ENCODE measurements around the gene CXCL11. TPM values are rescaled to one million over a fixed set of nuclear protein-coding genes. Genes with fewer than 3 reads are reported as not detected.
A peak's percentile ranks its signal among the peaks of the same experiment; 100 is the strongest.

The CXCL11 gene
- total and polyA plus RNA-seq, 4 experiments from 2014 or later = not detected

DNA sequence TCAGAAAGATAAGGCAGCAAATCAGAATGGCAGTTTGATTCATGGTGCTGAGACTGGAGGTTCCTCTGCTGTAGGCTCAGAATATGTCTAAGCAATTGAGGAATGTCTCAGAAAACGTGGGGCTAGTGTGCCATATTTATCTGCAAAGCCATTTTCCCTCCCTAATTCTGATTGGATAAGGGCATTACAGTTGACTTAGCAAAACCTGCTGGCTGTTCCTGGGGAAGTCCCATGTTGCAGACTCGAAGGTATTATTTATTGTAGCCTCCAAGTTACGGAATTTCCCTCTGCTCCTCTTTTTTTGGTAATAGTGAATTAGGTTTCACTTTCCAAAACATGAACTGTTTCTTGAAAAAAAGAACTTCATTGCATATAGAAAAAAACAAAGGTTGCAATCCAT, 12.5 kb downstream of the CXCL11 start, which contains the start of gene CXCL10:
Gene CXCL10, minus strand, starts transcription at position 109 of the 400 bp plus-strand sequence. Its CDS starts 66 bp downstream, at position 43.
- intact Hi-C loops (cut with micrococcal nuclease) = no loop called here
- H3K27ac ChIP-seq (ENCODE audit: low read depth, low read length) = no peak within 1 kb of the TSS
- no peaks in the 10 kb centered on the region for H3K27me3 ChIP-seq (ENCODE audit: insufficient read depth, low read length)
- H3K4me1 ChIP-seq (ENCODE audit: insufficient read depth, low read length) = peaks cover 17% of the 10 kb centered on the region
- no peaks in the 10 kb centered on the region for H3K9me3 ChIP-seq (ENCODE audit: control insufficient read depth in 1 of 2, low read length in 2 of 2)
- no peaks in the 10 kb centered on the region for H3K36me3 ChIP-seq (ENCODE audit: insufficient read depth, low read length)
- Mint-ChIP-seq H3K4me1 (peaks cover 15 to 28% (median 24%) of the 10 kb centered on the region in 4 donors), H3K36me3 (no peaks in the 10 kb centered on the region), H3K9me3 (no peaks in the 10 kb centered on the region), H3K27me3 (no peaks in the 10 kb centered on the region), H3K4me3 (peak within 1 kb of the TSS; percentile 9 to 72 (median 34)), H3K27ac (peak within 1 kb of the TSS in 5 of 7 donors; percentile 13 to 54 (median 26))
- DNase-seq = peak in 3 of 5 donors; percentile 3 to 41 (median 20)
- ChIA-PET POLR2A (ENCODE audit: partially characterized antibody) (no interaction called here), CTCF (ENCODE audit: partially characterized antibody) (no interaction called here)
- no peak within 1 kb of the TSS for H3K4me3 ChIP-seq (ENCODE audit: low read length in 2 of 2)

DNA sequence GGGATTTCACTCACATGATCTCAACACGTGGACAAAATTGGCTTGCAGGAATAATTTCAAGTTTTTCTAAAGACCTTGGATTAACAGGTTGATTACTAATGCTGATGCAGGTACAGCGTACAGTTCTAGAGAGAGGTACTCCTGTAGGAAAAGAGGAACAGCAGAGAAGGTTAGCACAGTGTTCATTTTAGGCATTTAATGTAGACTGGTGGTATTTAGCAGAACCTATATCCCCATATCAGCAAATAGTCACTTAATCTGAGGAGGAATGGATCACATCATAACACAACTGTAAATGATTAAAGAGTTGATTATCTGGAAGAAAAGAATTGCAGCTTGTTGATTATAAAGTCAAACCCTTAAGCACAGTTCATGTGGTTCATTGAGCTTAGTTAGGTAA, 13.2 kb downstream of the CXCL11 start:
- H3K4me3 Mint-ChIP-seq = peak overlapping the region in 1 of 8 donors; percentile 6
- intact Hi-C loops (cut with micrococcal nuclease) = no loop called here
- CTCF ChIA-PET (ENCODE audit: partially characterized antibody) = no interaction called here
- Histone ChIP-seq H3K27ac (ENCODE audit: low read depth, low read length) (no peak overlapping the region), H3K27me3 (ENCODE audit: insufficient read depth, low read length) (no peaks in the 10 kb centered on the region), H3K9me3 (ENCODE audit: control insufficient read depth in 1 of 2, low read length in 2 of 2) (no peaks in the 10 kb centered on the region), H3K36me3 (ENCODE audit: insufficient read depth, low read length) (no peaks in the 10 kb centered on the region), H3K4me1 (ENCODE audit: insufficient read depth, low read length) (peaks cover 15% of the 10 kb centered on the region), H3K4me3 (ENCODE audit: low read length in 2 of 2) (no peak overlapping the region)
- H3K27ac Mint-ChIP-seq = peak overlapping the region in 4 of 7 donors; percentile 13 to 54 (median 31)
- H3K27me3 Mint-ChIP-seq = no peaks in the 10 kb centered on the region
- DNase-seq = no peak
- no peaks in the 10 kb centered on the region for H3K9me3 Mint-ChIP-seq
- no peaks in the 10 kb centered on the region for H3K36me3 Mint-ChIP-seq
- POLR2A ChIA-PET (ENCODE audit: partially characterized antibody) = no interaction called here
- H3K4me1 Mint-ChIP-seq = peaks cover 13 to 22% (median 20%) of the 10 kb centered on the region in 4 donors

DNA sequence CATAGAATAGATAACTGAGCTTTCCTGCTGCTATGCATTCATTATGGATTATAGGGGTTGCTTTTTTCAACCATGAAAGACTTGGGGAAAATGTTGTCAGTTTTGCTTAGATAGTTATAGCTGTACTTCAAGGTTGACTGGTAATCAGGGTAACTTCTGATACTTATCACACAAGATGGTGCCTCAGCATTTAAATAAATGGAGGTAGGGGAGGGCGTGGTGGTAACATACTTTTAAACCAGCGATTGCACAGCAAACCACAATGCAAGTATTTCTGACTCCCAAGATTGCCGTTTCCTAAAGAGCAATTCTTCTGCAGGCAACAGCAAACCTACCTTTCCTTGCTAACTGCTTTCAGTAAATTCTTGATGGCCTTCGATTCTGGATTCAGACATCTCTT, 13.8 kb downstream of the CXCL11 start:
- Mint-ChIP-seq H3K27me3 (no peaks in the 10 kb centered on the region), H3K9me3 (no peaks in the 10 kb centered on the region), H3K4me1 (peaks cover 12 to 22% (median 20%) of the 10 kb centered on the region in 4 donors), H3K4me3 (no peak overlapping the region), H3K27ac (no peak overlapping the region), H3K36me3 (no peaks in the 10 kb centered on the region)
- H3K4me3 ChIP-seq (ENCODE audit: low read length in 2 of 2) = no peak overlapping the region
- intact Hi-C loops (cut with micrococcal nuclease) = no loop called here
- CTCF ChIA-PET (ENCODE audit: partially characterized antibody) = interaction anchor here (0.9 kb wide), 1 partner anchor 9 kb away, joined by 3 read pairs; no protein-coding TSS in a partner anchor
- peaks cover 15% of the 10 kb centered on the region for H3K4me1 ChIP-seq (ENCODE audit: insufficient read depth, low read length)
- H3K9me3 ChIP-seq (ENCODE audit: control insufficient read depth in 1 of 2, low read length in 2 of 2) = no peaks in the 10 kb centered on the region
- POLR2A ChIA-PET (ENCODE audit: partially characterized antibody) = no interaction called here
- H3K36me3 ChIP-seq (ENCODE audit: insufficient read depth, low read length) = no peaks in the 10 kb centered on the region
- H3K27ac ChIP-seq (ENCODE audit: low read depth, low read length) = no peak overlapping the region
- DNase-seq = no peak
- H3K27me3 ChIP-seq (ENCODE audit: insufficient read depth, low read length) = no peaks in the 10 kb centered on the region

GRCh38 chr4:76017056-76017686, 18.7 kb downstream of the CXCL11 start:
- H3K27ac Mint-ChIP-seq = peak overlapping the region in 1 of 7 donors; percentile 24
- no peaks in the 10 kb centered on the region for H3K36me3 ChIP-seq (ENCODE audit: insufficient read depth, low read length)
- no peaks in the 10 kb centered on the region for H3K36me3 Mint-ChIP-seq
- ChIA-PET POLR2A (ENCODE audit: partially characterized antibody) (no interaction called here), CTCF (ENCODE audit: partially characterized antibody) (no interaction called here)
- DNase-seq = no peak
- H3K4me3 Mint-ChIP-seq = no peak overlapping the region
- no peak overlapping the region for H3K4me3 ChIP-seq (ENCODE audit: low read length in 2 of 2)
- H3K27me3 Mint-ChIP-seq = peaks cover 0 to 3% of the 10 kb centered on the region in 2 donors
- peaks cover 0 to 2% (median 0%) of the 10 kb centered on the region in 4 donors for H3K4me1 Mint-ChIP-seq
- H3K27ac ChIP-seq (ENCODE audit: low read depth, low read length) = no peak overlapping the region
- intact Hi-C loops (cut with micrococcal nuclease) = no loop called here
- no peaks in the 10 kb centered on the region for H3K4me1 ChIP-seq (ENCODE audit: insufficient read depth, low read length)
- H3K9me3 ChIP-seq (ENCODE audit: control insufficient read depth in 1 of 2, low read length in 2 of 2) = no peaks in the 10 kb centered on the region
- H3K27me3 ChIP-seq (ENCODE audit: insufficient read depth, low read length) = no peaks in the 10 kb centered on the region
- H3K9me3 Mint-ChIP-seq = no peaks in the 10 kb centered on the region

GRCh38 chr4:76016393-76016792, 19.5 kb downstream of the CXCL11 start:
- CTCF ChIA-PET (ENCODE audit: partially characterized antibody) = no interaction called here
- POLR2A ChIA-PET (ENCODE audit: partially characterized antibody) = interaction anchor here (0.6 kb wide), 1 partner anchor 60 kb away, joined by 3 read pairs; no protein-coding TSS in a partner anchor

GRCh38 chr4:76013540-76013939, 22.3 kb downstream of the CXCL11 start:
- Histone ChIP-seq H3K4me1 (ENCODE audit: insufficient read depth, low read length) (no peaks in the 10 kb centered on the region), H3K27me3 (ENCODE audit: insufficient read depth, low read length) (no peaks in the 10 kb centered on the region), H3K4me3 (ENCODE audit: low read length in 2 of 2) (no peak overlapping the region), H3K36me3 (ENCODE audit: insufficient read depth, low read length) (no peaks in the 10 kb centered on the region), H3K27ac (ENCODE audit: low read depth, low read length) (no peak overlapping the region), H3K9me3 (ENCODE audit: control insufficient read depth in 1 of 2, low read length in 2 of 2) (no peaks in the 10 kb centered on the region)
- Mint-ChIP-seq H3K4me1 (no peaks in the 10 kb centered on the region), H3K27me3 (peaks cover 0 to 3% of the 10 kb centered on the region in 2 donors), H3K27ac (no peak overlapping the region), H3K9me3 (no peaks in the 10 kb centered on the region), H3K36me3 (no peaks in the 10 kb centered on the region), H3K4me3 (no peak overlapping the region)
- intact Hi-C loops (cut with micrococcal nuclease) = no loop called here
- CTCF ChIA-PET (ENCODE audit: partially characterized antibody) = interaction anchor here (1.5 kb wide), 1 partner anchor 53 kb away, joined by 3 read pairs; no protein-coding TSS in a partner anchor
- DNase-seq = no peak
- POLR2A ChIA-PET (ENCODE audit: partially characterized antibody) = no interaction called here

More at GRCh38 chr4:76016393-76016792, 19.5 kb downstream of the CXCL11 start:
- Mint-ChIP-seq H3K4me1 (no peaks in the 10 kb centered on the region), H3K4me3 (no peak overlapping the region), H3K27me3 (peaks cover 0 to 3% of the 10 kb centered on the region in 2 donors), H3K36me3 (no peaks in the 10 kb centered on the region), H3K27ac (no peak overlapping the region), H3K9me3 (no peaks in the 10 kb centered on the region)
- Histone ChIP-seq H3K4me3 (ENCODE audit: low read length in 2 of 2) (no peak overlapping the region), H3K36me3 (ENCODE audit: insufficient read depth, low read length) (no peaks in the 10 kb centered on the region), H3K27me3 (ENCODE audit: insufficient read depth, low read length) (no peaks in the 10 kb centered on the region), H3K4me1 (ENCODE audit: insufficient read depth, low read length) (no peaks in the 10 kb centered on the region), H3K9me3 (ENCODE audit: control insufficient read depth in 1 of 2, low read length in 2 of 2) (no peaks in the 10 kb centered on the region), H3K27ac (ENCODE audit: low read depth, low read length) (no peak overlapping the region)
- no peak for DNase-seq
- intact Hi-C loops (cut with micrococcal nuclease) = no loop called here

GRCh38 chr4:76012388-76012801, 23.5 kb downstream of the CXCL11 start:
- H3K9me3 ChIP-seq (ENCODE audit: control insufficient read depth in 1 of 2, low read length in 2 of 2) = no peaks in the 10 kb centered on the region
- Mint-ChIP-seq H3K4me1 (no peaks in the 10 kb centered on the region), H3K4me3 (no peak overlapping the region), H3K27me3 (peaks cover 0 to 3% of the 10 kb centered on the region in 2 donors), H3K9me3 (no peaks in the 10 kb centered on the region), H3K27ac (no peak overlapping the region), H3K36me3 (no peaks in the 10 kb centered on the region)
- CTCF ChIA-PET (ENCODE audit: partially characterized antibody) = no interaction called here
- H3K27ac ChIP-seq (ENCODE audit: low read depth, low read length) = no peak overlapping the region
- H3K4me3 ChIP-seq (ENCODE audit: low read length in 2 of 2) = no peak overlapping the region
- POLR2A ChIA-PET (ENCODE audit: partially characterized antibody) = no interaction called here
- H3K27me3 ChIP-seq (ENCODE audit: insufficient read depth, low read length) = no peaks in the 10 kb centered on the region
- intact Hi-C loops (cut with micrococcal nuclease) = no loop called here
- no peaks in the 10 kb centered on the region for H3K36me3 ChIP-seq (ENCODE audit: insufficient read depth, low read length)
- DNase-seq = no peak
- no peaks in the 10 kb centered on the region for H3K4me1 ChIP-seq (ENCODE audit: insufficient read depth, low read length)
